ENCODE measurements around the gene AHCTF1.

DNA sequence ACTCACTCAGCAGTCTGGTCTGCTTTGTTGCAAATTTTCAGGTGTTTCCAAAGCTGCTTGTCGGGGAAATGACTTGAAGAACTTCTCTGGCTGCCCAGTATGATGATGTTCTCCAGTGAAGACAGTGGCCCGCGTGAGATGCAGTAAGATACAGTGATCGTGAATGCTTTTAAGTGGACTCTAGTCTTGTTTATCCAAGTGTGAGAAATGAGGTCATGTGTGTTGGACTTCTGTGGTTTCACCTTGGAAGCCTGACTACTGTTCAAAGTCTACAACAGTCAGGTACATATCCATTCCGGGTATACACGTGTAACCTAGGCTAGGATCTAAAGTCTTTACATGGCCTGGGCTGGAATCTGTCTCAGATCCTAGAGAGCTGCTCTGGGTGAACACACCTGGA lies 47.0 kb upstream of the AHCTF1 start:
- TF ChIP-seq HDGF (IDR thresholded peaks at IDR 0.05), result no peak
- TF ChIP-seq, protein P1, sequence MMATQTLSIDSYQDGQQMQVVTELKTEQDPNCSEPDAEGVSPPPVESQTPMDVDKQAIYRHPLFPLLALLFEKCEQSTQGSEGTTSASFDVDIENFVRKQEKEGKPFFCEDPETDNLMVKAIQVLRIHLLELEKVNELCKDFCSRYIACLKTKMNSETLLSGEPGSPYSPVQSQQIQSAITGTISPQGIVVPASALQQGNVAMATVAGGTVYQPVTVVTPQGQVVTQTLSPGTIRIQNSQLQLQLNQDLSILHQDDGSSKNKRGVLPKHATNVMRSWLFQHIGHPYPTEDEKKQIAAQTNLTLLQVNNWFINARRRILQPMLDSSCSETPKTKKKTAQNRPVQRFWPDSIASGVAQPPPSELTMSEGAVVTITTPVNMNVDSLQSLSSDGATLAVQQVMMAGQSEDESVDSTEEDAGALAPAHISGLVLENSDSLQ (IDR thresholded peaks at IDR 0.05), result no peak
- no peak for TF ChIP-seq ESRRA (IDR thresholded peaks at IDR 0.05; ENCODE audit: borderline replicate concordance, low read depth)
- TF ChIP-seq EZH2 (IDR thresholded peaks at IDR 0.05; ENCODE audit: borderline replicate concordance, low read depth, low read length), result no peak
- TF ChIP-seq, protein P2, sequence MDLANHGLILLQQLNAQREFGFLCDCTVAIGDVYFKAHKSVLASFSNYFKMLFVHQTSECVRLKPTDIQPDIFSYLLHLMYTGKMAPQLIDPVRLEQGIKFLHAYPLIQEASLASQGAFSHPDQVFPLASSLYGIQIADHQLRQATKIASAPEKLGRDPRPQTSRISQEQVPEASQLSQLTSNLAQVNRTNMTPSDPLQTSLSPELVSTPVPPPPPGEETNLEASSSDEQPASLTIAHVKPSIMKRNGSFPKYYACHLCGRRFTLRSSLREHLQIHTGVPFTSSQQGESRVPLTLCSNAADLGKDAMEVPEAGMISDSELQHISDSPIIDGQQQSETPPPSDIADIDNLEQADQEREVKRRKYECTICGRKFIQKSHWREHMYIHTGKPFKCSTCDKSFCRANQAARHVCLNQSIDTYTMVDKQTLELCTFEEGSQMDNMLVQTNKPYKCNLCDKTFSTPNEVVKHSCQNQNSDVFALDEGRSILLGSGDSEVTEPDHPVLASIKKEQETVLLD (IDR thresholded peaks at IDR 0.05), result no peak
- no peak for TF ChIP-seq NR2C1 (IDR thresholded peaks at IDR 0.05)
- no peak for TF ChIP-seq NR2C1 (tag; IDR thresholded peaks at IDR 0.05)
- TF ChIP-seq USF2 (CRISPR knock-in tag; IDR thresholded peaks at IDR 0.05), result no peak
- TF ChIP-seq CC2D1A (IDR thresholded peaks at IDR 0.05), result no peak
- no peak for TF ChIP-seq CTCF (IDR thresholded peaks at IDR 0.05 in 2 of 3, conservative IDR thresholded peaks at IDR 0.05 in 1 of 3; ENCODE audit: insufficient read depth in 2 of 3, low read depth in 1 of 3, low read length in 3 of 3)
- TF ChIP-seq POLR2A (conservative IDR thresholded peaks at IDR 0.05), result no peak
- TF ChIP-seq KDM1A (IDR thresholded peaks at IDR 0.05), result no peak
- TF ChIP-seq CHD4 (IDR thresholded peaks at IDR 0.05; ENCODE audit: insufficient read depth, insufficient replicate concordance, low read depth, low read length, poor library complexity, severe bottlenecking), result no peak

Measured in K562 (cell line).